ENCODE data around the gene PSAPL1. TPM values are rescaled to one million over a fixed set of nuclear protein-coding genes. Genes with fewer than 3 reads are reported as not detected.

Gene PSAPL1
- total and polyA plus RNA-seq, 4 donors: 0.06 TPM; not detected in 3

GRCh38 chr4:7422898-7423180, 11.9 kb downstream of the PSAPL1 start:
- no peak for DNase-seq (ENCODE audit: low read depth in 4 of 6, low spot score in 6 of 6)
- WGBS (ENCODE audit: insufficient coverage): 95% methylated on average over 5 of the region's 9 CpGs
- H3K27ac ChIP-seq (ENCODE audit: low read depth, low read length): no peak overlapping the region
- H3K27me3 ChIP-seq (ENCODE audit: control insufficient read depth, insufficient read depth, low read length): no peaks in the 10 kb centered on the region
- H3K36me3 ChIP-seq (ENCODE audit: control insufficient read depth, insufficient read depth, low read length): no peaks in the 10 kb centered on the region
- H3K4me3 ChIP-seq (ENCODE audit: low read depth, low read length): no peak overlapping the region
- no peaks in the 10 kb centered on the region for H3K9me3 ChIP-seq (ENCODE audit: control insufficient read depth, insufficient read depth, low read length)
- peaks cover 39% of the 10 kb centered on the region for H3K4me1 ChIP-seq (ENCODE audit: control insufficient read depth, insufficient read depth, low read length)

- WGBS (ENCODE audit: insufficient coverage): 88% methylated on average over 18 of the region's 19 CpGs
- H3K4me1 ChIP-seq (ENCODE audit: control insufficient read depth, insufficient read depth, low read length): peaks cover 35% of the 10 kb centered on the region
- H3K9me3 ChIP-seq (ENCODE audit: control insufficient read depth, insufficient read depth, low read length): no peaks in the 10 kb centered on the region
Observed at GRCh38 chr4:7422151-7422897, 12.4 kb downstream of the PSAPL1 start.

GRCh38 chr4:7421356-7422150, 13.2 kb downstream of the PSAPL1 start:
- no peaks in the 10 kb centered on the region for H3K9me3 ChIP-seq (ENCODE audit: control insufficient read depth, insufficient read depth, low read length)
- H3K27ac ChIP-seq (ENCODE audit: low read depth, low read length): no peak overlapping the region
- H3K4me1 ChIP-seq (ENCODE audit: control insufficient read depth, insufficient read depth, low read length): peaks cover 27% of the 10 kb centered on the region
- WGBS (ENCODE audit: insufficient coverage): 85% methylated on average over 16 of the region's 24 CpGs
- H3K27me3 ChIP-seq (ENCODE audit: control insufficient read depth, insufficient read depth, low read length): no peaks in the 10 kb centered on the region
- no peak overlapping the region for H3K4me3 ChIP-seq (ENCODE audit: low read depth, low read length)
- no peaks in the 10 kb centered on the region for H3K36me3 ChIP-seq (ENCODE audit: control insufficient read depth, insufficient read depth, low read length)
- no peak for DNase-seq (ENCODE audit: low read depth in 4 of 6, low spot score in 6 of 6)

More at GRCh38 chr4:7422151-7422897, 12.4 kb downstream of the PSAPL1 start:
- Histone ChIP-seq H3K36me3 (ENCODE audit: control insufficient read depth, insufficient read depth, low read length) (no peaks in the 10 kb centered on the region), H3K4me3 (ENCODE audit: low read depth, low read length) (no peak overlapping the region), H3K27ac (ENCODE audit: low read depth, low read length) (no peak overlapping the region), H3K27me3 (ENCODE audit: control insufficient read depth, insufficient read depth, low read length) (no peaks in the 10 kb centered on the region)
- DNase-seq (ENCODE audit: low read depth in 4 of 6, low spot score in 6 of 6): no peak

GRCh38 chr4:7420661-7421040, 14.1 kb downstream of the PSAPL1 start:
- Histone ChIP-seq H3K36me3 (ENCODE audit: control insufficient read depth, insufficient read depth, low read length) (no peaks in the 10 kb centered on the region), H3K9me3 (ENCODE audit: control insufficient read depth, insufficient read depth, low read length) (no peaks in the 10 kb centered on the region), H3K4me1 (ENCODE audit: control insufficient read depth, insufficient read depth, low read length) (peaks cover 27% of the 10 kb centered on the region), H3K27me3 (ENCODE audit: control insufficient read depth, insufficient read depth, low read length) (no peaks in the 10 kb centered on the region), H3K4me3 (ENCODE audit: low read depth, low read length) (no peak overlapping the region), H3K27ac (ENCODE audit: low read depth, low read length) (no peak overlapping the region)
- 77% methylated on average over 14 of the region's 14 CpGs for WGBS (ENCODE audit: insufficient coverage)
- DNase-seq (ENCODE audit: low read depth in 4 of 6, low spot score in 6 of 6): no peak

- Histone ChIP-seq H3K9me3 (ENCODE audit: control insufficient read depth, insufficient read depth, low read length) (no peaks in the 10 kb centered on the region), H3K4me1 (ENCODE audit: control insufficient read depth, insufficient read depth, low read length) (peaks cover 27% of the 10 kb centered on the region), H3K27me3 (ENCODE audit: control insufficient read depth, insufficient read depth, low read length) (no peaks in the 10 kb centered on the region), H3K4me3 (ENCODE audit: low read depth, low read length) (no peak overlapping the region), H3K36me3 (ENCODE audit: control insufficient read depth, insufficient read depth, low read length) (no peaks in the 10 kb centered on the region), H3K27ac (ENCODE audit: low read depth, low read length) (no peak overlapping the region)
- WGBS (ENCODE audit: insufficient coverage): 78% methylated on average over 1 of the region's 4 CpGs
- DNase-seq (ENCODE audit: low read depth in 4 of 6, low spot score in 6 of 6): no peak
Observed at GRCh38 chr4:7419961-7420660, 14.6 kb downstream of the PSAPL1 start.

- H3K27ac ChIP-seq (ENCODE audit: low read depth, low read length): no peak overlapping the region
- H3K4me1 ChIP-seq (ENCODE audit: control insufficient read depth, insufficient read depth, low read length): peaks cover 12% of the 10 kb centered on the region
- no peaks in the 10 kb centered on the region for H3K36me3 ChIP-seq (ENCODE audit: control insufficient read depth, insufficient read depth, low read length)
- no peak overlapping the region for H3K4me3 ChIP-seq (ENCODE audit: low read depth, low read length)
- DNase-seq (ENCODE audit: low read depth in 4 of 6, low spot score in 6 of 6): no peak
- H3K9me3 ChIP-seq (ENCODE audit: control insufficient read depth, insufficient read depth, low read length): no peaks in the 10 kb centered on the region
- 93% methylated on average over 11 of the region's 15 CpGs for WGBS (ENCODE audit: insufficient coverage)
- H3K27me3 ChIP-seq (ENCODE audit: control insufficient read depth, insufficient read depth, low read length): peaks cover 2% of the 10 kb centered on the region
Observed at GRCh38 chr4:7418131-7418943, 16.4 kb downstream of the PSAPL1 start.

- H3K36me3 ChIP-seq (ENCODE audit: control insufficient read depth, insufficient read depth, low read length): no peaks in the 10 kb centered on the region
- H3K27ac ChIP-seq (ENCODE audit: low read depth, low read length): no peak overlapping the region
- no peak for DNase-seq (ENCODE audit: low read depth in 4 of 6, low spot score in 6 of 6)
- no peaks in the 10 kb centered on the region for H3K9me3 ChIP-seq (ENCODE audit: control insufficient read depth, insufficient read depth, low read length)
- 93% methylated on average over 8 of the region's 9 CpGs for WGBS (ENCODE audit: insufficient coverage)
- no peak overlapping the region for H3K4me3 ChIP-seq (ENCODE audit: low read depth, low read length)
- peaks cover 2% of the 10 kb centered on the region for H3K27me3 ChIP-seq (ENCODE audit: control insufficient read depth, insufficient read depth, low read length)
- peaks cover 8% of the 10 kb centered on the region for H3K4me1 ChIP-seq (ENCODE audit: control insufficient read depth, insufficient read depth, low read length)
Observed at GRCh38 chr4:7417639-7418038, 17.1 kb downstream of the PSAPL1 start.

GRCh38 chr4:7416745-7417432, 17.8 kb downstream of the PSAPL1 start:
- Histone ChIP-seq H3K4me1 (ENCODE audit: control insufficient read depth, insufficient read depth, low read length) (peaks cover 14% of the 10 kb centered on the region), H3K9me3 (ENCODE audit: control insufficient read depth, insufficient read depth, low read length) (no peaks in the 10 kb centered on the region), H3K4me3 (ENCODE audit: low read depth, low read length) (no peak overlapping the region), H3K36me3 (ENCODE audit: control insufficient read depth, insufficient read depth, low read length) (no peaks in the 10 kb centered on the region), H3K27ac (ENCODE audit: low read depth, low read length) (no peak overlapping the region), H3K27me3 (ENCODE audit: control insufficient read depth, insufficient read depth, low read length) (peaks cover 2% of the 10 kb centered on the region)
- no peak for DNase-seq (ENCODE audit: low read depth in 4 of 6, low spot score in 6 of 6)
- 71% methylated on average over 12 of the region's 14 CpGs for whole genome bisulfite sequencing (ENCODE audit: insufficient coverage)

All from spinal cord (tissue), 10 donors.